Parathyroid adenoma (tissue), 2 donors: ENCODE results near the gene TSC22D3.
A peak's percentile ranks its signal among the peaks of the same experiment; 100 is the strongest.
"Not testable (repeated sequence)": the region's sequence is repeated elsewhere in the genome, so short reads cannot be mapped to it uniquely, and the experiment has no call there.

Experiments used
- H2AFZ ChIP-seq: fragments of 300-600 bp; sonication (generic); one replicate; pipeline ENCODE4 v1.7.0; 2017; ENCODE audit warnings: antibody characterized with exemption, mild to moderate bottlenecking
- H3K27ac ChIP-seq: fragments of 300-600 bp; sonication (generic); one replicate; pipeline ENCODE4 v1.7.0; 2017
- H3K27me3 ChIP-seq: fragments of 300-600 bp; sonication (generic); one replicate; pipeline ENCODE4 v1.7.0; 2017; ENCODE audit warnings: low read length; ENCODE audit not compliant: control insufficient read depth, insufficient read depth
- H3K36me3 ChIP-seq: fragments of 300-600 bp; sonication (generic); one replicate; pipeline ENCODE4 v1.7.0; 2017; ENCODE audit warnings: low read length; ENCODE audit not compliant: control insufficient read depth, insufficient read depth
- H3K4me1 ChIP-seq: fragments of 300-600 bp; sonication (generic); one replicate; pipeline ENCODE4 v1.7.0; 2017; ENCODE audit warnings: control low read depth
- H3K4me2 ChIP-seq: fragments of 300-600 bp; sonication (generic); one replicate; pipeline ENCODE4 v1.7.0; 2017; ENCODE audit warnings: low read length
- H3K4me3 ChIP-seq: fragments of 300-600 bp; sonication (generic); one replicate; pipeline ENCODE4 v1.7.0; 2017; ENCODE audit warnings: low read depth, low read length
- H3K79me2 ChIP-seq: fragments of 300-600 bp; sonication (generic); one replicate; pipeline ENCODE4 v1.7.0; 2017; ENCODE audit warnings: control low read depth
- H3K9ac ChIP-seq: fragments of 300-600 bp; sonication (generic); one replicate; pipeline ENCODE4 v1.7.0; 2017; ENCODE audit warnings: mild to moderate bottlenecking
- H3K9me3 ChIP-seq: fragments of 300-600 bp; sonication (generic); one replicate; pipeline ENCODE4 v1.7.0; 2017; ENCODE audit warnings: low read length; ENCODE audit not compliant: control insufficient read depth
- TF ChIP-seq, protein P1 (sequence below): fragments of 300-600 bp; sonication (generic); IDR thresholded peaks from one replicate; pipeline ENCODE4 v1.7.0; 2017; ENCODE audit warnings: antibody characterized with exemption, mild to moderate bottlenecking
- donor health status: primary hyperparathyroidism.

TSC22D3 gene

DNA sequence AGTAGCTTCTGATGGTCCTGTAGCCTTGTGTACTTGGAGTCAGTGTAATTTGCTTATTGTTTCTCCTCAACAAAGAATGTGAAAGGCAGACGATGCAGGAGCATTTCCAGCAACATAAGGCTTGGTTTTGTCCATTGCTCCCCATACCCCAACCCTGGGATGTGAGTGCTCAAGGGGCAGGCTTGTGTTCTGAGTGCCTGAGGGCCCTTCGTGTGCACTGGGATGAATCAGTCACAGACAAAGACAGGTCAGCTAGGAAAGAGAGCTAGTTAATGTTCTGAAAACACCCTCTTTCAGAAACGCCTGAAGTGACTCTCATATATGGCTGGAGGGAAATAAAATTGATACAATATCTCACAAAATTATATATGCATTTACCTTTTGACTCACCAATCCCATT lies 88.1 kb downstream of the TSC22D3 start:
- H3K79me2 ChIP-seq = no peaks in the 10 kb centered on the region
- peaks cover 9% of the 10 kb centered on the region for H3K4me1 ChIP-seq
- H3K4me2 ChIP-seq = no peak overlapping the region
- no peak overlapping the region for H3K4me3 ChIP-seq
- H3K36me3 ChIP-seq = no peaks in the 10 kb centered on the region
- H3K27ac ChIP-seq = no peak overlapping the region
- H3K9ac ChIP-seq = no peak overlapping the region
- no peak overlapping the region for H2AFZ ChIP-seq
- H3K9me3 ChIP-seq = no peaks in the 10 kb centered on the region
- H3K27me3 ChIP-seq = no peaks in the 10 kb centered on the region
- TF ChIP-seq, protein P1, sequence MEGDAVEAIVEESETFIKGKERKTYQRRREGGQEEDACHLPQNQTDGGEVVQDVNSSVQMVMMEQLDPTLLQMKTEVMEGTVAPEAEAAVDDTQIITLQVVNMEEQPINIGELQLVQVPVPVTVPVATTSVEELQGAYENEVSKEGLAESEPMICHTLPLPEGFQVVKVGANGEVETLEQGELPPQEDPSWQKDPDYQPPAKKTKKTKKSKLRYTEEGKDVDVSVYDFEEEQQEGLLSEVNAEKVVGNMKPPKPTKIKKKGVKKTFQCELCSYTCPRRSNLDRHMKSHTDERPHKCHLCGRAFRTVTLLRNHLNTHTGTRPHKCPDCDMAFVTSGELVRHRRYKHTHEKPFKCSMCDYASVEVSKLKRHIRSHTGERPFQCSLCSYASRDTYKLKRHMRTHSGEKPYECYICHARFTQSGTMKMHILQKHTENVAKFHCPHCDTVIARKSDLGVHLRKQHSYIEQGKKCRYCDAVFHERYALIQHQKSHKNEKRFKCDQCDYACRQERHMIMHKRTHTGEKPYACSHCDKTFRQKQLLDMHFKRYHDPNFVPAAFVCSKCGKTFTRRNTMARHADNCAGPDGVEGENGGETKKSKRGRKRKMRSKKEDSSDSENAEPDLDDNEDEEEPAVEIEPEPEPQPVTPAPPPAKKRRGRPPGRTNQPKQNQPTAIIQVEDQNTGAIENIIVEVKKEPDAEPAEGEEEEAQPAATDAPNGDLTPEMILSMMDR = no peak

DNA sequence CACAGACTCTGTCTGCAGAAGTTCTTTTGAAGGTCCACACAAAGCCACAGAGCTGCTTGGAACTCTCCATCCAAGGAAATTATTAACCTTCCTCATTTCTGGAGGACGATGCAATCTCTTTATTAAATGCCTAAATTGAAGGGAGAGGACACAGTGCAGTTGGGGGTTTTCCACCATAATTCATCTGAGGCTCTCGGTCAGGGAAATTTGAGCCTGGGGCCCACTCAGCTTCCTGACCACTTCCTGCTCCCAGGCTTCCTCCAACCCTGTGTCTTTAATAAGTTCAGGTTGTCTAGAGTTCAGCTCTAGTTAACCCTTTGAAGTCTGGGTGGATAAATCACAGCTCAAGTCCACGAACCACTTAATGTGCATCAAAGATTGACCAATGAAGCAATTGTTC lies 88.8 kb downstream of the TSC22D3 start:
- no peaks in the 10 kb centered on the region for H3K27me3 ChIP-seq
- no peaks in the 10 kb centered on the region for H3K79me2 ChIP-seq
- TF ChIP-seq, protein P1 = no peak
- H3K9ac ChIP-seq = no peak overlapping the region
- H2AFZ ChIP-seq = no peak overlapping the region
- no peaks in the 10 kb centered on the region for H3K36me3 ChIP-seq
- no peak overlapping the region for H3K27ac ChIP-seq
- no peak overlapping the region for H3K4me3 ChIP-seq
- H3K9me3 ChIP-seq = no peaks in the 10 kb centered on the region
- peaks cover 9% of the 10 kb centered on the region for H3K4me1 ChIP-seq
- H3K4me2 ChIP-seq = no peak overlapping the region

DNA sequence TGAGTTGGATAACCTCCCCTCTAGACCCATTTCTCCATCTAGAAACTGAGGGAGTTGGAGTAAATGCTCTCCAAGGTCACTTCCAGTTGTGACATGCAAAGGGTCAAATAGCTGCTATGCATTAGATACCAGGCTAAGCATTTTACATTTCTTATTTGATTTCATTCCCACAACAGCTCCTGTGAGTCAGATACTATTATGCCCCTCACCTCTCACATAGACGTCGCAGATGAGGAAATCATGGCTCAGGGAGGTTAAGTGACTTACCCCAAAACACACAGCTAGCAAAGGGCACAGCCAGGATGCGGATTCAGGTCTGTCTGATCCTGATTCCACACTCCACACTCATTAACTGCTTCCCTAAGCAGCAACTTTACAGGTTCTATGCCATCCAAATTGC lies 89.6 kb downstream of the TSC22D3 start:
- Histone ChIP-seq H3K9me3 (no peaks in the 10 kb centered on the region), H3K4me1 (peaks cover 9% of the 10 kb centered on the region), H3K9ac (no peak overlapping the region), H3K4me2 (no peak overlapping the region), H3K27me3 (no peaks in the 10 kb centered on the region), H3K79me2 (no peaks in the 10 kb centered on the region), H3K27ac (no peak overlapping the region), H3K36me3 (no peaks in the 10 kb centered on the region), H3K4me3 (no peak overlapping the region), H2AFZ (no peak overlapping the region)
- TF ChIP-seq, protein P1 = no peak

DNA sequence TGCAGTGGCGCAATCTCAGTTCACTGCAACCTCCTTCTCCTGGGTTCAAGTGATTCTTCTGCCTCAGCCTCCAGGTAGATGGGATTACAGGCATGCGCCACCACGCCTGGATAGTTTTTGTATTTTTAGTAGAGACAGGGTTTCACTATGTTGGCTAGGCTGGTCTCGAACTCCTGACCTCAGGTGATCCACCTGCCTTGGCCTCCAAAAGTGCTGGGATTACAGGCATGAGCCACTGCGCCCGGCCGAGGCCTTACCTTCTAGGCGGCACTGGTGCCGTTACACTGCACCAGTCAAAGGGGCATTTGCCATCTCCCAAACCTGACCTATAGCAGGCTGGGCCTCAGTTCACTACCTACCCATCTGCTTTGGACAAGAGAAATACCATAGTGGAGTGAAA lies 90.0 kb downstream of the TSC22D3 start:
- H3K9ac ChIP-seq, H2AFZ ChIP-seq, H3K36me3 ChIP-seq, H3K27me3 ChIP-seq, H3K4me2 ChIP-seq, H3K9me3 ChIP-seq, H3K79me2 ChIP-seq, H3K4me3 ChIP-seq, H3K4me1 ChIP-seq: not testable (repeated sequence)
- H3K27ac ChIP-seq = peak overlapping the region; percentile 53

DNA sequence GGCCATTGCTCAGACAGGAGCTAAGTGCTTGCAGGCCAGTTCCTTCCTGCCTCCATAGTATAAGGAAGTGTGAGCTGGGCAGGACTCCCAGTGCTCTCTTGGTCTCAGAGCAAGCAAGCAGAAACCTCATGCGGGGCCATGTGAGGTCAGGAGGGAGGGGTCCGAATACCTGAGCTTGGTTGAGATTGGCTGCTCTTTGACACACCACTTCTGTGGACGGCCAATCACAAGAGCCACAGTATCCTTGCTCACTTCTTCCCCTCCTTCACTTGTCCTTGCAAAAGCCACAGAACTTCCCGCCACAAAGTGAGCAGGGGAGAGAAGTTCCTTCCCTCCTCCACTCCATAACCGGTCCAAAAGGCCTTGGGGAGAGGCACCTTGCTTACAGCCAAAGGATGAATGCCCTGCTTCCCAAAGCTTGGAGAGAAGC lies 90.6 kb downstream of the TSC22D3 start:
- no peaks in the 10 kb centered on the region for H3K36me3 ChIP-seq
- peak overlapping the region; percentile 53 for H3K27ac ChIP-seq
- H3K4me1 ChIP-seq = peaks cover 9% of the 10 kb centered on the region
- no peak overlapping the region for H2AFZ ChIP-seq
- no peak overlapping the region for H3K9ac ChIP-seq
- no peaks in the 10 kb centered on the region for H3K27me3 ChIP-seq
- no peaks in the 10 kb centered on the region for H3K9me3 ChIP-seq
- H3K79me2 ChIP-seq = no peaks in the 10 kb centered on the region
- TF ChIP-seq, protein P1 = no peak
- H3K4me2 ChIP-seq = no peak overlapping the region
- no peak overlapping the region for H3K4me3 ChIP-seq
